WTC11 (cell line): ENCODE results near the gene ETV5. TPM values are rescaled to one million over a fixed set of nuclear protein-coding genes. Genes with fewer than 3 reads are reported as not detected.
A peak's percentile ranks its signal among the peaks of the same experiment; 100 is the strongest.

Source experiments
- ATAC-seq: fragments of 200-7000 bp; cut with Tn5 transposase; 2 replicates; pipeline ENCODE4 v1.10.0; 2021; ENCODE audit warnings: mild to moderate bottlenecking, moderate library complexity
- CTCF ChIA-PET: fragments of 300-600 bp; sonication (Branson Sonifier 250); formaldehyde crosslinking; loops from one replicate; lab custom pipeline; 2021; ENCODE audit warnings: antibody characterized with exemption; lab: Charles Lee
- POLR2A ChIA-PET: fragments of 350-600 bp; sonication (Branson Sonifier 250); formaldehyde crosslinking; loops from one replicate; lab custom pipeline; 2021; ENCODE audit warnings: antibody characterized with exemption; lab: Charles Lee
- DNase-seq: peaks from one replicate; pipeline ENCODE4 v3.0.0; 2021; ENCODE audit warnings: low spot score
- H3K27ac Mint-ChIP-seq: 2 replicates; pipeline ENCODE4 v1.8.0; 2021; ENCODE audit warnings: mixed read lengths
- H3K27me3 Mint-ChIP-seq: 2 replicates; pipeline ENCODE4 v1.8.0; 2021; ENCODE audit warnings: low read depth, mild to moderate bottlenecking, moderate library complexity, mixed read lengths
- H3K36me3 Mint-ChIP-seq: 2 replicates; pipeline ENCODE4 v1.8.0; 2021; ENCODE audit warnings: mixed read lengths
- H3K4me1 Mint-ChIP-seq: 2 replicates; pipeline ENCODE4 v1.8.0; 2022; ENCODE audit warnings: mixed read lengths
- H3K4me3 Mint-ChIP-seq: 2 replicates; pipeline ENCODE4 v1.8.0; 2021; ENCODE audit warnings: mild to moderate bottlenecking, moderate library complexity, mixed read lengths
- H3K9me3 Mint-ChIP-seq: 2 replicates; pipeline ENCODE4 v1.8.0; 2021; ENCODE audit warnings: mixed read lengths
- ATF1 ChIP-seq: sonication (generic); formaldehyde crosslinking; IDR thresholded peaks from 2 replicates; pipeline ENCODE4 v1.8.1; 2023; ENCODE audit warnings: mild to moderate bottlenecking, moderate library complexity, missing genetic modification reagents
- FOXK1 ChIP-seq: sonication (generic); formaldehyde crosslinking; IDR thresholded peaks from 2 replicates; pipeline ENCODE4 v1.8.0; 2022; ENCODE audit warnings: mild to moderate bottlenecking, moderate library complexity, missing genetic modification reagents
- HMGA2 ChIP-seq: fragments of 250-450 bp; sonication (Bioruptor Pico); IDR thresholded peaks from 2 replicates; pipeline ENCODE4 v1.4.0; 2021; ENCODE audit warnings: mild to moderate bottlenecking, moderate library complexity
- NFE2L1 ChIP-seq: sonication (generic); formaldehyde crosslinking; IDR thresholded peaks from 2 replicates; pipeline ENCODE4 v1.8.1; 2023; ENCODE audit warnings: missing genetic modification reagents
- OVOL2 ChIP-seq: fragments of 250-450 bp; sonication (Bioruptor Pico); IDR thresholded peaks from 2 replicates; pipeline ENCODE4 v1.9.0; 2021; ENCODE audit warnings: mild to moderate bottlenecking, borderline replicate concordance
- SMAD3 ChIP-seq: sonication (generic); formaldehyde crosslinking; IDR thresholded peaks from 2 replicates; pipeline ENCODE4 v1.8.0; 2022; ENCODE audit warnings: missing genetic modification reagents, mild to moderate bottlenecking, borderline replicate concordance
- ZNF219 ChIP-seq: sonication (generic); formaldehyde crosslinking; IDR thresholded peaks from 2 replicates; pipeline ENCODE4 v1.8.0; 2023; ENCODE audit warnings: missing genetic modification reagents, mild to moderate bottlenecking, borderline replicate concordance
- ZNF263 ChIP-seq: sonication (generic); formaldehyde crosslinking; IDR thresholded peaks from 2 replicates; pipeline ENCODE4 v1.8.1; 2022; ENCODE audit warnings: low read depth, mild to moderate bottlenecking, moderate library complexity, missing genetic modification reagents
- ZNF416 ChIP-seq: fragments of 250-450 bp; sonication (Bioruptor Pico); IDR thresholded peaks from 2 replicates; pipeline ENCODE4 v1.9.0; 2021; ENCODE audit warnings: mild to moderate bottlenecking, inconsistent platforms
- total RNA-seq: library from RNA; stranded (reverse); gene quantifications from 3 replicates; pipeline ENCODE4 v1.2.3, GENCODE V29; 2021
- TF ChIP-seq, protein P1 (sequence below): fragments of 250-450 bp; sonication (Bioruptor Pico); IDR thresholded peaks from 2 replicates; pipeline ENCODE4 v1.9.0; 2021; ENCODE audit warnings: mild to moderate bottlenecking, borderline replicate concordance
- TF ChIP-seq, protein P2 (sequence below): sonication (generic); formaldehyde crosslinking; IDR thresholded peaks from 2 replicates; pipeline ENCODE4 v1.8.0; 2022; ENCODE audit warnings: mild to moderate bottlenecking, missing genetic modification reagents
- TF ChIP-seq, protein P3 (sequence below): sonication (generic); formaldehyde crosslinking; IDR thresholded peaks from 2 replicates; pipeline ENCODE4 v1.8.0; 2023; ENCODE audit warnings: missing genetic modification reagents
- TF ChIP-seq, protein P4 (sequence below): sonication (generic); formaldehyde crosslinking; IDR thresholded peaks from 2 replicates; pipeline ENCODE4 v1.8.0; 2023; ENCODE audit warnings: mild to moderate bottlenecking, missing genetic modification reagents
- TF ChIP-seq, protein P5 (sequence below): sonication (generic); formaldehyde crosslinking; IDR thresholded peaks from 2 replicates; pipeline ENCODE4 v1.8.1; 2023; ENCODE audit warnings: mild to moderate bottlenecking, missing genetic modification reagents, moderate library complexity
- TF ChIP-seq, protein P6 (sequence below): sonication (generic); formaldehyde crosslinking; IDR thresholded peaks from 2 replicates; pipeline ENCODE4 v1.8.0; 2022; ENCODE audit warnings: mild to moderate bottlenecking, missing genetic modification reagents
- TF ChIP-seq, protein P7 (sequence below): fragments of 250-450 bp; sonication (Bioruptor Pico); conservative IDR thresholded peaks from 2 replicates; pipeline ENCODE4 v1.9.0; 2021; ENCODE audit warnings: mild to moderate bottlenecking
- TF ChIP-seq, protein P8 (sequence below): sonication (generic); formaldehyde crosslinking; IDR thresholded peaks from 2 replicates; pipeline ENCODE4 v1.8.0; 2022; ENCODE audit warnings: mild to moderate bottlenecking, missing genetic modification reagents
- TF ChIP-seq, protein P9 (sequence below): fragments of 250-450 bp; sonication (Bioruptor Pico); IDR thresholded peaks from 2 replicates; pipeline ENCODE4 v1.9.0; 2021; ENCODE audit warnings: mild to moderate bottlenecking

ETV5 gene
- total RNA-seq, 1 experiment from 2014 or later = 71.3 TPM

DNA sequence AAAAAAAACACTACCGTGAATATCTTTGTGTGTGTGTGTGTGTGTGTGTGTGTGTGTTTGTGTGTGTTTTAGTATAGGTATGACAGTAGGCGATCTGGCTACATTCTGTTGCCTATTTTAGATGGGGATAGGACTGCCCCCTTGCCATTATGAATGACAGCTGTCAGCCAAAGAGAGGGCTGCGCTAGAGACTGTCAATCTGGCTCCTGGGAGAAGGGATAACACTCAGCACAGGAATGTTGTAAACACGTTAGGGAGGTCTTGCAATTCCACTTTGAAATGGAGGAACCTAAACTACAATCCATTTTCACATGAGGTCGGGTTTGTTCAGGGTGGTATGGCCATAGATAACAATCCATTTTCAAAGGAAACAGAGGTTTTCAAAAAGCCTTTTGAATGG lies 14.1 kb upstream of the ETV5 start (continued):
- TF ChIP-seq, protein P1, sequence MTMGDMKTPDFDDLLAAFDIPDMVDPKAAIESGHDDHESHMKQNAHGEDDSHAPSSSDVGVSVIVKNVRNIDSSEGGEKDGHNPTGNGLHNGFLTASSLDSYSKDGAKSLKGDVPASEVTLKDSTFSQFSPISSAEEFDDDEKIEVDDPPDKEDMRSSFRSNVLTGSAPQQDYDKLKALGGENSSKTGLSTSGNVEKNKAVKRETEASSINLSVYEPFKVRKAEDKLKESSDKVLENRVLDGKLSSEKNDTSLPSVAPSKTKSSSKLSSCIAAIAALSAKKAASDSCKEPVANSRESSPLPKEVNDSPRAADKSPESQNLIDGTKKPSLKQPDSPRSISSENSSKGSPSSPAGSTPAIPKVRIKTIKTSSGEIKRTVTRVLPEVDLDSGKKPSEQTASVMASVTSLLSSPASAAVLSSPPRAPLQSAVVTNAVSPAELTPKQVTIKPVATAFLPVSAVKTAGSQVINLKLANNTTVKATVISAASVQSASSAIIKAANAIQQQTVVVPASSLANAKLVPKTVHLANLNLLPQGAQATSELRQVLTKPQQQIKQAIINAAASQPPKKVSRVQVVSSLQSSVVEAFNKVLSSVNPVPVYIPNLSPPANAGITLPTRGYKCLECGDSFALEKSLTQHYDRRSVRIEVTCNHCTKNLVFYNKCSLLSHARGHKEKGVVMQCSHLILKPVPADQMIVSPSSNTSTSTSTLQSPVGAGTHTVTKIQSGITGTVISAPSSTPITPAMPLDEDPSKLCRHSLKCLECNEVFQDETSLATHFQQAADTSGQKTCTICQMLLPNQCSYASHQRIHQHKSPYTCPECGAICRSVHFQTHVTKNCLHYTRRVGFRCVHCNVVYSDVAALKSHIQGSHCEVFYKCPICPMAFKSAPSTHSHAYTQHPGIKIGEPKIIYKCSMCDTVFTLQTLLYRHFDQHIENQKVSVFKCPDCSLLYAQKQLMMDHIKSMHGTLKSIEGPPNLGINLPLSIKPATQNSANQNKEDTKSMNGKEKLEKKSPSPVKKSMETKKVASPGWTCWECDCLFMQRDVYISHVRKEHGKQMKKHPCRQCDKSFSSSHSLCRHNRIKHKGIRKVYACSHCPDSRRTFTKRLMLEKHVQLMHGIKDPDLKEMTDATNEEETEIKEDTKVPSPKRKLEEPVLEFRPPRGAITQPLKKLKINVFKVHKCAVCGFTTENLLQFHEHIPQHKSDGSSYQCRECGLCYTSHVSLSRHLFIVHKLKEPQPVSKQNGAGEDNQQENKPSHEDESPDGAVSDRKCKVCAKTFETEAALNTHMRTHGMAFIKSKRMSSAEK = no peak
- TF ChIP-seq, all 79 proteins: peak for 0

DNA sequence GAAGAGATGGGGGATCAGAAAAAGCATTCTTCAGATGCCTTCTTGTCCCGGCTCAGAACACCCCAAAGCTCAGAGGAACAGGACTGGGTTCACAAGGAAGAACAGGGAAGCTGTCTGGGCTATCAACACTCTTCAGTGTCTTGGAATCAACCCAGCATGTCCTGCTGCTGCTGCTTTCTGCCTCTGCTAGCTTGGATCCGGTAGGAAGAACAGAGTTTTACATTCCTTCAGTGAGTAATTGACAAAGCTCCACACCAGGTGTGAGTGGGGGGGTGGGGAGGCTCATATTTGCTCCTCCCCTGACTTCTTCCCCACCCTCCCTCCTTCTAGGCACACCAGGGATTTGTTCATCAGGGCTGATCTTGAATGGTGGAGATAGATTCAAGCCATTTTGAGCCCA lies 13.1 kb upstream of the ETV5 start:
- CTCF ChIA-PET = interaction anchor here (0.6 to 1.6 kb wide), 6 partner anchors 48 to 419 kb away, joined by 3 to 9 read pairs (median 5); no protein-coding TSS in a partner anchor

DNA sequence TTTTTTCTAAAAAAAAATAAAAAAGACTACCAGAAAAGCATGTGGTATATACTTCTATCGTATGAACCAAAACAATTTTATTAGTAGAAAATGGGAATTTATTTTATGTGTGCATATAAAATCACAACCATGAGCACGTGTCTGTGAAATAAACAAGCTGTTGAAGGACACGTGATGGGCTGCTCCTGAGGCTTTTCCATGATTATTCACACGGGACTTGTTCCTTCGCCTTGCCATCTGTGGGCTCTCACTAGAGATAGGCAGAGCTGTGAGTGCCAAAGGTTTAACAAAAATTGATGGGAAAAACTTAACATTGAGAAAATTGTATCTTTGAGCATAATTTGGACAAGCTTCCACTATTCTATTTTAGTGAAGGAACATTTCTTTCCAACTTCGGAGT lies 12.4 kb upstream of the ETV5 start:
- POLR2A ChIA-PET = interaction anchor here (1.2 to 2.1 kb wide), 2 partner anchors 12 to 24 kb away, joined by 4 to 12 read pairs; partner anchors contain the start of gene ETV5
- ATAC-seq = no peak
- CTCF ChIA-PET = interaction anchor here (0.9 to 1.6 kb wide), 5 partner anchors 47 to 420 kb away, joined by 3 to 9 read pairs (median 5); no protein-coding TSS in a partner anchor
- Mint-ChIP-seq H3K27ac (no peak overlapping the region), H3K9me3 (peaks cover 4% of the 10 kb centered on the region; the same call in 1 of the 2 replicates), H3K27me3 (peaks cover 22% of the 10 kb centered on the region), H3K4me1 (peaks cover 57% of the 10 kb centered on the region), H3K36me3 (no peaks in the 10 kb centered on the region), H3K4me3 (no peak overlapping the region; the same call in 1 of the 2 replicates)
- DNase-seq = no peak
- TF ChIP-seq SMAD3 (CRISPR knock-in tag) (no peak), NFE2L1 (CRISPR knock-in tag) (no peak)
- TF ChIP-seq, protein P2, sequence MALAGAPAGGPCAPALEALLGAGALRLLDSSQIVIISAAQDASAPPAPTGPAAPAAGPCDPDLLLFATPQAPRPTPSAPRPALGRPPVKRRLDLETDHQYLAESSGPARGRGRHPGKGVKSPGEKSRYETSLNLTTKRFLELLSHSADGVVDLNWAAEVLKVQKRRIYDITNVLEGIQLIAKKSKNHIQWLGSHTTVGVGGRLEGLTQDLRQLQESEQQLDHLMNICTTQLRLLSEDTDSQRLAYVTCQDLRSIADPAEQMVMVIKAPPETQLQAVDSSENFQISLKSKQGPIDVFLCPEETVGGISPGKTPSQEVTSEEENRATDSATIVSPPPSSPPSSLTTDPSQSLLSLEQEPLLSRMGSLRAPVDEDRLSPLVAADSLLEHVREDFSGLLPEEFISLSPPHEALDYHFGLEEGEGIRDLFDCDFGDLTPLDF (CRISPR knock-in tag) = no peak
- TF ChIP-seq, protein P3, sequence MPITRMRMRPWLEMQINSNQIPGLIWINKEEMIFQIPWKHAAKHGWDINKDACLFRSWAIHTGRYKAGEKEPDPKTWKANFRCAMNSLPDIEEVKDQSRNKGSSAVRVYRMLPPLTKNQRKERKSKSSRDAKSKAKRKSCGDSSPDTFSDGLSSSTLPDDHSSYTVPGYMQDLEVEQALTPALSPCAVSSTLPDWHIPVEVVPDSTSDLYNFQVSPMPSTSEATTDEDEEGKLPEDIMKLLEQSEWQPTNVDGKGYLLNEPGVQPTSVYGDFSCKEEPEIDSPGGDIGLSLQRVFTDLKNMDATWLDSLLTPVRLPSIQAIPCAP = no peak
- TF ChIP-seq, protein P4, sequence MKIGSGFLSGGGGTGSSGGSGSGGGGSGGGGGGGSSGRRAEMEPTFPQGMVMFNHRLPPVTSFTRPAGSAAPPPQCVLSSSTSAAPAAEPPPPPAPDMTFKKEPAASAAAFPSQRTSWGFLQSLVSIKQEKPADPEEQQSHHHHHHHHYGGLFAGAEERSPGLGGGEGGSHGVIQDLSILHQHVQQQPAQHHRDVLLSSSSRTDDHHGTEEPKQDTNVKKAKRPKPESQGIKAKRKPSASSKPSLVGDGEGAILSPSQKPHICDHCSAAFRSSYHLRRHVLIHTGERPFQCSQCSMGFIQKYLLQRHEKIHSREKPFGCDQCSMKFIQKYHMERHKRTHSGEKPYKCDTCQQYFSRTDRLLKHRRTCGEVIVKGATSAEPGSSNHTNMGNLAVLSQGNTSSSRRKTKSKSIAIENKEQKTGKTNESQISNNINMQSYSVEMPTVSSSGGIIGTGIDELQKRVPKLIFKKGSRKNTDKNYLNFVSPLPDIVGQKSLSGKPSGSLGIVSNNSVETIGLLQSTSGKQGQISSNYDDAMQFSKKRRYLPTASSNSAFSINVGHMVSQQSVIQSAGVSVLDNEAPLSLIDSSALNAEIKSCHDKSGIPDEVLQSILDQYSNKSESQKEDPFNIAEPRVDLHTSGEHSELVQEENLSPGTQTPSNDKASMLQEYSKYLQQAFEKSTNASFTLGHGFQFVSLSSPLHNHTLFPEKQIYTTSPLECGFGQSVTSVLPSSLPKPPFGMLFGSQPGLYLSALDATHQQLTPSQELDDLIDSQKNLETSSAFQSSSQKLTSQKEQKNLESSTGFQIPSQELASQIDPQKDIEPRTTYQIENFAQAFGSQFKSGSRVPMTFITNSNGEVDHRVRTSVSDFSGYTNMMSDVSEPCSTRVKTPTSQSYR = no peak
- TF ChIP-seq, protein P5, sequence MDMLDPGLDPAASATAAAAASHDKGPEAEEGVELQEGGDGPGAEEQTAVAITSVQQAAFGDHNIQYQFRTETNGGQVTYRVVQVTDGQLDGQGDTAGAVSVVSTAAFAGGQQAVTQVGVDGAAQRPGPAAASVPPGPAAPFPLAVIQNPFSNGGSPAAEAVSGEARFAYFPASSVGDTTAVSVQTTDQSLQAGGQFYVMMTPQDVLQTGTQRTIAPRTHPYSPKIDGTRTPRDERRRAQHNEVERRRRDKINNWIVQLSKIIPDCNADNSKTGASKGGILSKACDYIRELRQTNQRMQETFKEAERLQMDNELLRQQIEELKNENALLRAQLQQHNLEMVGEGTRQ (CRISPR knock-in tag) = no peak
- TF ChIP-seq, protein P6, sequence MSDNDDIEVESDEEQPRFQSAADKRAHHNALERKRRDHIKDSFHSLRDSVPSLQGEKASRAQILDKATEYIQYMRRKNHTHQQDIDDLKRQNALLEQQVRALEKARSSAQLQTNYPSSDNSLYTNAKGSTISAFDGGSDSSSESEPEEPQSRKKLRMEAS (CRISPR knock-in tag) = no peak

More for the DNA sequence above, 13.1 kb upstream of the ETV5 start:
- TF ChIP-seq, protein P7, sequence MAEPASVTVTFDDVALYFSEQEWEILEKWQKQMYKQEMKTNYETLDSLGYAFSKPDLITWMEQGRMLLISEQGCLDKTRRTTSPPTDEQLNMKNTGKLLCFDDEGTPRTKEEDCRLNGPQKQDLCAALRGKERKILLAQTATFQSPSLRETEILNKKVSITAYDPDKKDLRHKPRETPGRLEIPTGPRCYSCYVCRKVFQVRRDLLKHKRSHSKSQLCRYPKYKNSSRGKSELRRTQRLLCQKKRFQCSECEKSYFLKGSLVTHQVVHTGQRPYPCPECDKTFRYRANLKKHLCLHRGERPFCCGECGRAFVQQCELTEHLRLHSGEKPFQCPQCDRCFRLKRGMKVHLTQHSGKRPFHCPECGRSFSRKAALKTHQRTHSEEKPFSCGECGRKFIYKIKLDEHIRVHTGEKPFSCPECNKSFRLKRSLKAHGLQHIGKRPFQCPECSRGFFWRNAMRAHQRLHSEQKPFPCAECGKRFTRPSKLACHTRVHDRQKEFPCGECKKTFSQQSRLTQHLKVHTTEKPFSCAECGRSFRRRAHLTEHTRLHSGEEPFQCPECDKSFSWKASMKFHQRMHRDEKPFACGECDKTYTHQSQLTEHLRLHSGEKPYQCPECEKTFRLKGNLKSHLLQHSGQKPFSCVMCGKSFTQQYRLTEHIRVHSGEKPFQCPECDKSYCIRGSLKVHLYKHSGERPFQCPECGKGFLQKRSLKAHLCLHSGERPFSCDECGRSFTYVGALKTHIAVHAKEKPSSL = no peak
- no peak for TF ChIP-seq ZNF416 (CRISPR knock-in tag)
- TF ChIP-seq ATF1 (CRISPR knock-in tag) = no peak
- no peak for TF ChIP-seq ZNF219 (CRISPR knock-in tag)
- TF ChIP-seq, protein P6 (CRISPR knock-in tag) = no peak
- no peak for TF ChIP-seq ZNF263 (CRISPR knock-in tag)
- TF ChIP-seq HMGA2 = no peak
- TF ChIP-seq FOXK1 = no peak
- TF ChIP-seq OVOL2 = no peak
- TF ChIP-seq, protein P8, sequence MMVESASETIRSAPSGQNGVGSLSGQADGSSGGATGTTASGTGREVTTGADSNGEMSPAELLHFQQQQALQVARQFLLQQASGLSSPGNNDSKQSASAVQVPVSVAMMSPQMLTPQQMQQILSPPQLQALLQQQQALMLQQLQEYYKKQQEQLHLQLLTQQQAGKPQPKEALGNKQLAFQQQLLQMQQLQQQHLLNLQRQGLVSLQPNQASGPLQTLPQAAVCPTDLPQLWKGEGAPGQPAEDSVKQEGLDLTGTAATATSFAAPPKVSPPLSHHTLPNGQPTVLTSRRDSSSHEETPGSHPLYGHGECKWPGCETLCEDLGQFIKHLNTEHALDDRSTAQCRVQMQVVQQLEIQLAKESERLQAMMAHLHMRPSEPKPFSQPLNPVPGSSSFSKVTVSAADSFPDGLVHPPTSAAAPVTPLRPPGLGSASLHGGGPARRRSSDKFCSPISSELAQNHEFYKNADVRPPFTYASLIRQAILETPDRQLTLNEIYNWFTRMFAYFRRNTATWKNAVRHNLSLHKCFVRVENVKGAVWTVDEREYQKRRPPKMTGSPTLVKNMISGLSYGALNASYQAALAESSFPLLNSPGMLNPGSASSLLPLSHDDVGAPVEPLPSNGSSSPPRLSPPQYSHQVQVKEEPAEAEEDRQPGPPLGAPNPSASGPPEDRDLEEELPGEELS (CRISPR knock-in tag) = no peak
- TF ChIP-seq, protein P9, sequence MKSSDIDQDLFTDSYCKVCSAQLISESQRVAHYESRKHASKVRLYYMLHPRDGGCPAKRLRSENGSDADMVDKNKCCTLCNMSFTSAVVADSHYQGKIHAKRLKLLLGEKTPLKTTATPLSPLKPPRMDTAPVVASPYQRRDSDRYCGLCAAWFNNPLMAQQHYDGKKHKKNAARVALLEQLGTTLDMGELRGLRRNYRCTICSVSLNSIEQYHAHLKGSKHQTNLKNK (CRISPR knock-in tag) = no peak
- peaks cover 60% of the 10 kb centered on the region for H3K4me1 Mint-ChIP-seq
- peak; percentile 54 for DNase-seq
- peak; percentile 84 for ATAC-seq
- H3K27me3 Mint-ChIP-seq = peaks cover 18% of the 10 kb centered on the region
- peak overlapping the region; percentile 87 for H3K27ac Mint-ChIP-seq
- peak overlapping the region; percentile 44 for H3K4me3 Mint-ChIP-seq
- H3K9me3 Mint-ChIP-seq = no peaks in the 10 kb centered on the region
- POLR2A ChIA-PET = interaction anchor here (0.6 to 2.1 kb wide), 3 partner anchors 13 to 38 kb away, joined by 3 to 12 read pairs (median 4); partner anchors contain the start of gene ETV5
- no peaks in the 10 kb centered on the region for H3K36me3 Mint-ChIP-seq
